ENCODE measurements around the gene KCNIP1.

The KCNIP1 gene

DNA sequence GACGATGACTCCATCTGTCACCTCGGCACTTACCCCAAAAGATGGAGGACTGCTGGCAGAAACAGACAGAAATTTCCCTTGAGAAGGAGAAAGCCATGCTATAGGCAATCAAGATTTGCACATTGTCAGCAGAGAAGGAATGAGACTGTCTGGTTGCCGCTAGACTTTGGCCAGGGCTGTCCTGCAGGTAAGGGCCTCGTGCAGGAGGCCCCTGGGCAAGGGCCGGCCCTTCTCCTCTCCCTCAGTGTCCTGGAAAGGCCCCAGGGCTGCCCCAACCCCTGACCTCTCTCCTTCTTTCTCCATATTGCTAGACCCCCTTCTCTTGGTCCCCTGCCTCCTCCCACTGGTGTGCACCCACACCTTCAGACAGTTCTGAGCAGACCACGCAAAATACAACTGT, 14.6 kb upstream of the KCNIP1 start:
- no peak for DNase-seq (ENCODE audit: low read depth in 1 of 2, low spot score in 1 of 2)
- Histone ChIP-seq H3K27ac (replicated peaks) (no peak overlapping the region), H3K27me3 (ENCODE audit: insufficient read depth, poor library complexity, severe bottlenecking) (no peaks in the 10 kb centered on the region), H3K4me3 (replicated peaks; ENCODE audit: insufficient read depth, low read length) (no peak overlapping the region)
- TF ChIP-seq SPI1 (IDR thresholded peaks at IDR 0.05; ENCODE audit: borderline replicate concordance, low read depth), result no peak
- TF ChIP-seq GABPA (IDR thresholded peaks at IDR 0.05; ENCODE audit: low read depth), result no peak
- TF ChIP-seq POLR2AphosphoS5 (IDR thresholded peaks at IDR 0.05; ENCODE audit: low read depth), result no peak
- TF ChIP-seq, protein P1, sequence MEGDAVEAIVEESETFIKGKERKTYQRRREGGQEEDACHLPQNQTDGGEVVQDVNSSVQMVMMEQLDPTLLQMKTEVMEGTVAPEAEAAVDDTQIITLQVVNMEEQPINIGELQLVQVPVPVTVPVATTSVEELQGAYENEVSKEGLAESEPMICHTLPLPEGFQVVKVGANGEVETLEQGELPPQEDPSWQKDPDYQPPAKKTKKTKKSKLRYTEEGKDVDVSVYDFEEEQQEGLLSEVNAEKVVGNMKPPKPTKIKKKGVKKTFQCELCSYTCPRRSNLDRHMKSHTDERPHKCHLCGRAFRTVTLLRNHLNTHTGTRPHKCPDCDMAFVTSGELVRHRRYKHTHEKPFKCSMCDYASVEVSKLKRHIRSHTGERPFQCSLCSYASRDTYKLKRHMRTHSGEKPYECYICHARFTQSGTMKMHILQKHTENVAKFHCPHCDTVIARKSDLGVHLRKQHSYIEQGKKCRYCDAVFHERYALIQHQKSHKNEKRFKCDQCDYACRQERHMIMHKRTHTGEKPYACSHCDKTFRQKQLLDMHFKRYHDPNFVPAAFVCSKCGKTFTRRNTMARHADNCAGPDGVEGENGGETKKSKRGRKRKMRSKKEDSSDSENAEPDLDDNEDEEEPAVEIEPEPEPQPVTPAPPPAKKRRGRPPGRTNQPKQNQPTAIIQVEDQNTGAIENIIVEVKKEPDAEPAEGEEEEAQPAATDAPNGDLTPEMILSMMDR (IDR thresholded peaks at IDR 0.05; ENCODE audit: insufficient read depth, low read length), result no peak
- TF ChIP-seq, protein P2, sequence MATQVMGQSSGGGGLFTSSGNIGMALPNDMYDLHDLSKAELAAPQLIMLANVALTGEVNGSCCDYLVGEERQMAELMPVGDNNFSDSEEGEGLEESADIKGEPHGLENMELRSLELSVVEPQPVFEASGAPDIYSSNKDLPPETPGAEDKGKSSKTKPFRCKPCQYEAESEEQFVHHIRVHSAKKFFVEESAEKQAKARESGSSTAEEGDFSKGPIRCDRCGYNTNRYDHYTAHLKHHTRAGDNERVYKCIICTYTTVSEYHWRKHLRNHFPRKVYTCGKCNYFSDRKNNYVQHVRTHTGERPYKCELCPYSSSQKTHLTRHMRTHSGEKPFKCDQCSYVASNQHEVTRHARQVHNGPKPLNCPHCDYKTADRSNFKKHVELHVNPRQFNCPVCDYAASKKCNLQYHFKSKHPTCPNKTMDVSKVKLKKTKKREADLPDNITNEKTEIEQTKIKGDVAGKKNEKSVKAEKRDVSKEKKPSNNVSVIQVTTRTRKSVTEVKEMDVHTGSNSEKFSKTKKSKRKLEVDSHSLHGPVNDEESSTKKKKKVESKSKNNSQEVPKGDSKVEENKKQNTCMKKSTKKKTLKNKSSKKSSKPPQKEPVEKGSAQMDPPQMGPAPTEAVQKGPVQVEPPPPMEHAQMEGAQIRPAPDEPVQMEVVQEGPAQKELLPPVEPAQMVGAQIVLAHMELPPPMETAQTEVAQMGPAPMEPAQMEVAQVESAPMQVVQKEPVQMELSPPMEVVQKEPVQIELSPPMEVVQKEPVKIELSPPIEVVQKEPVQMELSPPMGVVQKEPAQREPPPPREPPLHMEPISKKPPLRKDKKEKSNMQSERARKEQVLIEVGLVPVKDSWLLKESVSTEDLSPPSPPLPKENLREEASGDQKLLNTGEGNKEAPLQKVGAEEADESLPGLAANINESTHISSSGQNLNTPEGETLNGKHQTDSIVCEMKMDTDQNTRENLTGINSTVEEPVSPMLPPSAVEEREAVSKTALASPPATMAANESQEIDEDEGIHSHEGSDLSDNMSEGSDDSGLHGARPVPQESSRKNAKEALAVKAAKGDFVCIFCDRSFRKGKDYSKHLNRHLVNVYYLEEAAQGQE (IDR thresholded peaks at IDR 0.05; ENCODE audit: insufficient replicate concordance, low read depth), result no peak

DNA sequence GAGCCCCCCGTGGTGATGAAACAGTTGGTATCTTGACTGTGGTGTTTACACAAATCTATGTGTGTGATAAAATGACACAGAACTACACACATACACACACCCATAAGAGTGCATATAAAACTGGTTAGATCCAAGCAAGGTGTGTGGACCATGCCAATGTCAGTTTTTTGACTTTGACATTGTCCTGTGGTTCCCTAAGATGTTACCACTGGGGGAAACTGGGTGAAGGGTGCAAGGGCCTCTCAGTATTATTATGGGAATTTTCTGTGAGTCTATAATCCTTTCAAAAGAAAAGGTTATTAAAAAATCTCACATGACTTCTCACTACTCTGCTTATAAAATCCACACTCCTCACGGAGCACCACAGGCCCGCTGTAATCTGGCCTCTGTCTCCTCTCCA, 13.4 kb upstream of the KCNIP1 start:
- Histone ChIP-seq H3K4me3 (replicated peaks; ENCODE audit: insufficient read depth, low read length) (no peak overlapping the region), H3K27me3 (ENCODE audit: insufficient read depth, poor library complexity, severe bottlenecking) (no peaks in the 10 kb centered on the region), H3K27ac (replicated peaks) (no peak overlapping the region)
- TF ChIP-seq, protein P1 (IDR thresholded peaks at IDR 0.05; ENCODE audit: insufficient read depth, low read length), result no peak
- TF ChIP-seq POLR2AphosphoS5 (IDR thresholded peaks at IDR 0.05; ENCODE audit: low read depth) (no peak), SPI1 (IDR thresholded peaks at IDR 0.05; ENCODE audit: borderline replicate concordance, low read depth) (no peak), GABPA (IDR thresholded peaks at IDR 0.05; ENCODE audit: low read depth) (no peak)
- TF ChIP-seq, protein P2 (IDR thresholded peaks at IDR 0.05; ENCODE audit: insufficient replicate concordance, low read depth), result no peak
- no peak for DNase-seq (ENCODE audit: low read depth in 1 of 2, low spot score in 1 of 2)

DNA sequence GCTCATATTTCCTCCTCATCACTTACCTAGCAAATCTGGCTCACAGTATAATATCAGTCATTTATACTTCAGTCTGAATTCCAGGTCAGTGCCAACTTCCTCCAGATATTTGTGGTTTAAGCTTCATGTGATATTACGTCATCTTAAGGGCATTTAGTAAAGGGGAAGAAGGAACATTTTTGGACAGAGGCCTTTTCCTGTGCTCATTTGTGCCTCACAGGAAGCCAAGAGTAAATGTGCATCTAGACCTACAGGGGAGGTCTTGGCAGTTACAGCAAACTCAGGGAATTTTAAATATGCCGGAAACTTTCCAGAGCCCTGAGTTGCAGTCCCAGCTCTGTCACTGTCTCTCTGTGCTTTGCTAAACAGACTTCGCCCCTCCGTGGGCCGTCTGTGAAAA, 12.3 kb upstream of the KCNIP1 start:
- 0 out of 2 replicates have a peak, but pooled peaks have one; percentile 11 for TF ChIP-seq GABPA (IDR thresholded peaks at IDR 0.05; ENCODE audit: low read depth)
- TF ChIP-seq POLR2AphosphoS5 (IDR thresholded peaks at IDR 0.05; ENCODE audit: low read depth), result no peak
- TF ChIP-seq, protein P2 (IDR thresholded peaks at IDR 0.05; ENCODE audit: insufficient replicate concordance, low read depth), result peak; percentile 67
- TF ChIP-seq, protein P1 (IDR thresholded peaks at IDR 0.05; ENCODE audit: insufficient read depth, low read length), result no peak
- TF ChIP-seq SPI1 (IDR thresholded peaks at IDR 0.05; ENCODE audit: borderline replicate concordance, low read depth), result peak; percentile 33; the same call in 1 of the 2 replicates
- peaks cover 5% of the 10 kb centered on the region for H3K27me3 ChIP-seq (ENCODE audit: insufficient read depth, poor library complexity, severe bottlenecking)
- no peak overlapping the region for H3K27ac ChIP-seq (replicated peaks)
- no peak overlapping the region for H3K4me3 ChIP-seq (replicated peaks; ENCODE audit: insufficient read depth, low read length)
- peak; percentile 20 to 47 for DNase-seq (ENCODE audit: low read depth in 1 of 2, low spot score in 1 of 2)

All from HL-60 (cell line).